GM10248 (cell line): Measurements from ENCODE around the gene UBASH3B.
"Not testable (repeated sequence)": the region's sequence is repeated elsewhere in the genome, so short reads cannot be mapped to it uniquely, and the experiment has no call there.

Experiments used
- CTCF ChIA-PET: fragments of 300-600 bp; sonication (Branson Sonifier 250); formaldehyde crosslinking; extraction: SDS; loops from one replicate; lab custom pipeline; 2021; ENCODE audit warnings: antibody characterized with exemption; lab: Yijun Ruan, JAX
- POLR2A ChIA-PET: fragments of 350-650 bp; sonication (Branson Sonifier 250); formaldehyde crosslinking; extraction: SDS; loops from one replicate; lab custom pipeline; 2020; ENCODE audit warnings: antibody characterized with exemption; lab: Yijun Ruan, JAX
- DNase-seq: peaks from one replicate; pipeline ENCODE4 v3.0.0; 2012; ENCODE audit errors: extremely low spot score
- TF ChIP-seq, protein P1 (sequence below): IDR thresholded peaks from 2 replicates; pipeline ENCODE4 v1.5.1; 2012; ENCODE audit warnings: mild to moderate bottlenecking, low read depth; ENCODE audit errors: extremely low read depth, missing control alignments, control extremely low read depth

Gene UBASH3B

DNA sequence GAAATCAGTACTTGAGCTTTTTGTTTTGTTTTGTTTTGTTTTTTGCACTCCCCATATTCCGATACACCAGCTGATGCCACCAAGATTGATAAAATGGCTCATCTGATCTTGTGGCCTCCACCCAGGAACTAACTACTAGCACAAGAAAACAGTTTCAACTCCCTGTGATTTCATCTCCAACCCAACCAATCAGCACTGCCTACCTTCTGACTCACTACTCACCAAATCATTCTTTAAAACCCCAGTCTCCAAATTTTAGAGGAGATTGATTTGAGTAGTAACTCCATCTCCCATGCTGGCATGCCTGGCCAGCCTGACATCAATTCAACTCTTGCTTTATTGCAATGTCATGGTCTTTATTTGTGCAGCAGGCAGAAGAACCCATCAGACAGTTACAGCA lies 166.7 kb downstream of the UBASH3B start:
- TF ChIP-seq, protein P1, sequence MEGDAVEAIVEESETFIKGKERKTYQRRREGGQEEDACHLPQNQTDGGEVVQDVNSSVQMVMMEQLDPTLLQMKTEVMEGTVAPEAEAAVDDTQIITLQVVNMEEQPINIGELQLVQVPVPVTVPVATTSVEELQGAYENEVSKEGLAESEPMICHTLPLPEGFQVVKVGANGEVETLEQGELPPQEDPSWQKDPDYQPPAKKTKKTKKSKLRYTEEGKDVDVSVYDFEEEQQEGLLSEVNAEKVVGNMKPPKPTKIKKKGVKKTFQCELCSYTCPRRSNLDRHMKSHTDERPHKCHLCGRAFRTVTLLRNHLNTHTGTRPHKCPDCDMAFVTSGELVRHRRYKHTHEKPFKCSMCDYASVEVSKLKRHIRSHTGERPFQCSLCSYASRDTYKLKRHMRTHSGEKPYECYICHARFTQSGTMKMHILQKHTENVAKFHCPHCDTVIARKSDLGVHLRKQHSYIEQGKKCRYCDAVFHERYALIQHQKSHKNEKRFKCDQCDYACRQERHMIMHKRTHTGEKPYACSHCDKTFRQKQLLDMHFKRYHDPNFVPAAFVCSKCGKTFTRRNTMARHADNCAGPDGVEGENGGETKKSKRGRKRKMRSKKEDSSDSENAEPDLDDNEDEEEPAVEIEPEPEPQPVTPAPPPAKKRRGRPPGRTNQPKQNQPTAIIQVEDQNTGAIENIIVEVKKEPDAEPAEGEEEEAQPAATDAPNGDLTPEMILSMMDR: no peak

DNA sequence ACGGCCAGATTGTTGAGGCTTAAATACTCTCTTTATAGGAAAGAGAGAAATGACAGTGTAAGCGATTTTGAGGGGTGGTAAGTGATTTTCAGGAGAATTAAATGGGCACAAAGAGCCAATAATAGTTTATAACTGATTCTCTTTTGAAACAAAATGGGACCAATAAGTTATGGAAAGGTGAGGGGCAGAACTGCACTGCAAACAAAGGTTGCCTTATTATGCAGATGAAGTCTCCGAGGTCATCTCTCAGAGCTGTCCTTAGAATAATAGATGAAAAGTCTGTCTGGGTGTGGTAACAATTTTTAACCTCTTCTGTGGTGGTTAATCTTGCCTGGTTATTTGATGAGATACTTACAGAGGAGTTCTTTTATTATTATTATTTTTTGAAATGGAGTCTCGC lies 168.0 kb downstream of the UBASH3B start:
- POLR2A ChIA-PET: no interaction called here

More for the DNA sequence above, 166.7 kb downstream of the UBASH3B start:
- ChIA-PET CTCF (interaction anchor here (1.2 to 2.9 kb wide), 8 partner anchors 11 to 232 kb away, joined by 3 to 15 read pairs (median 6); partner anchors contain the start of gene CRTAM), POLR2A (no interaction called here)
- DNase-seq: no peak

DNA sequence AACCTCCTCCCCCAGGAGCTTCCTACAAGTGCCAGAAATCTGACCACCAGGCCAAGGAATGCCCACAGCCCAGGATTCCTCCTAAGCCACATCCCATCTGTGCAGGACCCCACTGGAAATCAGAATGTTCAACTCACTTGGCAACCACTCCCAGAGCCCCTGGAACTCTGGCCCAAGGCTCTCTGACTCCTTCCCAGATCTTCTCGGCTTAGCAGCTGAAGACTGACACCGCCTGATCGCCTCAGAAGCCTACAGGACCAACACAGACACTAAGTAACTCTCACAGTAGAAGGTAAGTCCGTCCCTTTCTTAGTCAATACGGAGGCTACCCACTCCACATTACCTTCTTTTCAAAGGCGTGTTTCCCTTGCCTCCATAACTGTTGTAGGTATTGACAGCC lies 173.8 kb downstream of the UBASH3B start:
- CTCF ChIA-PET, DNase-seq, POLR2A ChIA-PET: not testable (repeated sequence)

More for the DNA sequence above, 168.0 kb downstream of the UBASH3B start:
- CTCF ChIA-PET: interaction anchor here (1.0 to 1.2 kb wide), 2 partner anchors 9 to 27 kb away, joined by 3 read pairs; no protein-coding TSS in a partner anchor
- no peak for DNase-seq
- TF ChIP-seq, protein P1: no peak

DNA sequence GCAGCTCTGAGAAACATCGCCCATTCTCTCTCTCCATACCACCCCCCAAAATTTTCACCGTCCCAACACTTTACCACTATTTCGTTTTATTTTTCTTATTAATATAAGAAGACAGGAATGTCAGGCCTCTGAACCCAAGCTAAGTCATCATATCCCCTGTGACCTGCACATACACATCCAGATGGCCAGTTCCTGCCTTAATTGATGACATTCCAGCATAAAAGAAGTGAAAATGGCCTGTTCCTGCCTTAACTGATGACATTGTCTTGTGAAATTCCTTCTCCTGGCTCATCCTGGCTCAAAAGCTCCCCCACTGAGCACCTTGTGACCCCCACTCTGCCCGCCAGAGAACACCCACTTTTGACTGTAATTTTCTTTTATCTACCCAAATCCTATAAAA lies 176.8 kb downstream of the UBASH3B start:
- DNase-seq, POLR2A ChIA-PET: not testable (repeated sequence)
- CTCF ChIA-PET: interaction anchor here (1.8 to 5.3 kb wide), 4 partner anchors 11 to 36 kb away, joined by 6 to 39 read pairs (median 19); no protein-coding TSS in a partner anchor

DNA sequence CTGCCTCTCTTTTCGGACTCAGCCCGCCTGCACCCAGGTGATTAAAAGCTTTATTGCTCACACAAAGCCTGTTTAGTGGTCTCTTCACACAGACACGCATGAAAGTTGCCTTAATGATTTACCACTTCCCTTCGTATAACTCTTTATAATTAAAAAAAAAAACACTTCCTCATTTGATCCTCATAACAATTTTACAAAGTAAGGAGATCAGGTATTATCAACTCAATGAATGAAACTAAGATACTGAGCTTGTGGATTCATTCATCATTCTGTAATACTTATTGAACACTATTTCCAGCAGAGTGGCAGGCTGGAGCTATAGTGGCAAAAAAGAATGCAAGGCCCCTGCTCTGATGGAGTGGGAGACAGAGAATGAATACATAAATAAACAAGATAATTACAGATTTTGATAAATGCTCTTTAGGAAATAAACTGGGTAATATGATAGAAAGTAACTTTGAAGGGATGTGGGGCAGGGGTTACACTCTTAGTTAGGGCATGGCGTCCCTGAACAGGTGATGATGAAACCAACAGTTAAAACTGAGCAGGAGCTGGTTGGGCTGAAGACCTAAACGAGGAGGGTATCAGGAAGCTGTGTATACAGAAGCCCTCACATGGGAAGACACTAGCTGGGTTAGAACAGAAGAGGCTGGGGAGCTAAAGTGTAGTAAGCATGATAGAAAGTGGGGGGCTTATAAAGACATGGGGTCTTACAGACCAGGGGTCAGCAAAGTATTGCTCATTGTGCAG lies 177.4 kb downstream of the UBASH3B start:
- no peak for DNase-seq
- ChIA-PET POLR2A (no interaction called here), CTCF (interaction anchor here (1.3 to 5.3 kb wide), 7 partner anchors 11 to 191 kb away, joined by 4 to 39 read pairs (median 7); no protein-coding TSS in a partner anchor)
- TF ChIP-seq, protein P1: no peak

DNA sequence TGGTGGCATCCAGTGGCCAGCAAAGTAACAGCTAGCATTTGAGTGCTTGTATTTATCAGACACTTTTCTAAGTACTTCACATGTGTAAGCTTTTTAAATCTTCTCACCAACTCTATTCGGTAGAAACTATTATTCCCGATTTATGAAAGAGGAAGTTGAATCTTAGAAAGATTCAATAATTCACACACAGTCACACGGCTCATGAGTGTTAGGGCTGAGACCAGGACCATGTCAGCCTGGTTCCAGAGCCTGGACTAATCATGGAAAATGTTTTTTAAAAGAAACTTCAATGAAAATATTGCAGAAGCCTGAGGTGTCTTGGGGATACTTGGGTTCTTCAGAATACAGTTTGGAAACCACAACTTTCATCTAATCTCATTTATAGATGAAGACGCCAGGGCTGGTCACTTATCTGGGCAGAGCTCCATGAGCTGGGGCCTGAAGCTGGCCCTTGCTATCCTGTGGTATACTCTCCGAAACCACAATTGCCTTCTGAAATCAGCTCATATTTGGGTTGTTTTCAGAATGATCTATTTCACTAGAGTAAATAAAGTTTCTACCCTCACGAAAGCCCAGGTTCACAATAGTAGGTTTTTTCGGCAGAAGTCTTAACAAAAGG lies 178.4 kb downstream of the UBASH3B start:
- ChIA-PET POLR2A (no interaction called here), CTCF (interaction anchor here (1.0 to 5.3 kb wide), 8 partner anchors 9 to 190 kb away, joined by 3 to 39 read pairs (median 6); no protein-coding TSS in a partner anchor)
- TF ChIP-seq, protein P1: no peak
- DNase-seq: no peak

DNA sequence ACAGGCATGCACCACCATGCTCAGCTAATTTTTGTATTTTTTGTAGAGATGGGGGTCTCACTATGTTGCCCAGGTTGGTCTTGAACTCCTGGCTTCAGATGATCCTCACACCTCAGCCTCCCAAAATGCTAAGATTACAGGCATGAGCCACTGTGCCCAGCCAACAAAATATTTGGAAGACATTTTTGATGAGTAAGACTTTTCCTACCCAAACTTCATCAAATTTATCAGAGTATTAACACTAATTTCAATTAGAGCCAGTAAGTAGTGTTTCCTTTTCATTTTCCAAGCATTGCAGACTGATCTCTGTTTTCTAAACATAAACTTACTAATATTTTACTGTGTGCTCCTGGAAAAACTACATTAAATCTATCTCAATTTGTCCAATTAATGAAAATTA lies 181.4 kb downstream of the UBASH3B start:
- TF ChIP-seq, protein P1: no peak
- no peak for DNase-seq
- POLR2A ChIA-PET: no interaction called here
- CTCF ChIA-PET: interaction anchor here (1.5 to 5.3 kb wide), 4 partner anchors 10 to 184 kb away, joined by 4 to 39 read pairs (median 18); no protein-coding TSS in a partner anchor
